HG02642 (cell line): ENCODE data around the gene DAZ1.
"Not testable (repeated sequence)": the region's sequence is repeated elsewhere in the genome, so short reads cannot be mapped to it uniquely, and the experiment has no call there.

ENCODE experiments used
- ATAC-seq: cut with Tn5 transposase; IDR thresholded peaks from one replicate; pipeline ENCODE4 v1.9.1; 2021; ENCODE audit warnings: mild to moderate bottlenecking; ENCODE audit not compliant: unreplicated experiment, poor library complexity

The DAZ1 gene, protein sequence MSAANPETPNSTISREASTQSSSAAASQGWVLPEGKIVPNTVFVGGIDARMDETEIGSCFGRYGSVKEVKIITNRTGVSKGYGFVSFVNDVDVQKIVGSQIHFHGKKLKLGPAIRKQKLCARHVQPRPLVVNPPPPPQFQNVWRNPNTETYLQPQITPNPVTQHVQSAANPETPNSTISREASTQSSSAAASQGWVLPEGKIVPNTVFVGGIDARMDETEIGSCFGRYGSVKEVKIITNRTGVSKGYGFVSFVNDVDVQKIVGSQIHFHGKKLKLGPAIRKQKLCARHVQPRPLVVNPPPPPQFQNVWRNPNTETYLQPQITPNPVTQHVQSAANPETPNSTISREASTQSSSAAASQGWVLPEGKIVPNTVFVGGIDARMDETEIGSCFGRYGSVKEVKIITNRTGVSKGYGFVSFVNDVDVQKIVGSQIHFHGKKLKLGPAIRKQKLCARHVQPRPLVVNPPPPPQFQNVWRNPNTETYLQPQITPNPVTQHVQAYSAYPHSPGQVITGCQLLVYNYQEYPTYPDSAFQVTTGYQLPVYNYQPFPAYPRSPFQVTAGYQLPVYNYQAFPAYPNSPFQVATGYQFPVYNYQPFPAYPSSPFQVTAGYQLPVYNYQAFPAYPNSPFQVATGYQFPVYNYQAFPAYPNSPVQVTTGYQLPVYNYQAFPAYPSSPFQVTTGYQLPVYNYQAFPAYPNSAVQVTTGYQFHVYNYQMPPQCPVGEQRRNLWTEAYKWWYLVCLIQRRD

DNA sequence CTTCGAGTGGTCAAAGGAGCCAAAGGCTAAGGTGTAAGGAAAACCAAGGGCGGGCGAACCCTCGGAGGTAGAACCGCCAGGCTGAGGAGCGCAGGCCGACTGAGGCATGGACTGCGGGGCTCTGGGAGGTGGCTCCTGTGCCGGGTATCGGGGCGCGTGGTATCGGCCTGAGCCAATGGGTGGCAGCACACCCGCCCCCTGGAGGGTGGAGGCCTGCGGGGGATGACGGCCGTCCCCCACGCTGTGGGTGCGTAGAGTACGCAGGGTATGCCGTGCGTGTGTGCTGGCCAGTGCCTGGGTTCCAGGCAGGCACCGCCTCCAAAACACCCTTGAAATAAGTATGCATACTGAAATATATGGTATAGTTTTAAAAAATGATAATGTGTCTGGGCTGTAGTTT is at the start of gene DAZ1:
Gene DAZ1 (minus strand): TSS at position 101 of the 400 bp plus-strand sequence. CDS start 208 bp downstream, outside the sequence.
- ATAC-seq, result not testable (repeated sequence)

DNA sequence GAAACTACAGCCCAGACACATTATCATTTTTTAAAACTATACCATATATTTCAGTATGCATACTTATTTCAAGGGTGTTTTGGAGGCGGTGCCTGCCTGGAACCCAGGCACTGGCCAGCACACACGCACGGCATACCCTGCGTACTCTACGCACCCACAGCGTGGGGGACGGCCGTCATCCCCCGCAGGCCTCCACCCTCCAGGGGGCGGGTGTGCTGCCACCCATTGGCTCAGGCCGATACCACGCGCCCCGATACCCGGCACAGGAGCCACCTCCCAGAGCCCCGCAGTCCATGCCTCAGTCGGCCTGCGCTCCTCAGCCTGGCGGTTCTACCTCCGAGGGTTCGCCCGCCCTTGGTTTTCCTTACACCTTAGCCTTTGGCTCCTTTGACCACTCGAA is 20.4 kb upstream of the DAZ1 start, which contains the start of gene DAZ2:
Gene DAZ2 (plus strand): TSS at position 301 of the 400 bp plus-strand sequence. CDS start 208 bp downstream, outside the sequence.
- ATAC-seq, result not testable (repeated sequence)

DNA sequence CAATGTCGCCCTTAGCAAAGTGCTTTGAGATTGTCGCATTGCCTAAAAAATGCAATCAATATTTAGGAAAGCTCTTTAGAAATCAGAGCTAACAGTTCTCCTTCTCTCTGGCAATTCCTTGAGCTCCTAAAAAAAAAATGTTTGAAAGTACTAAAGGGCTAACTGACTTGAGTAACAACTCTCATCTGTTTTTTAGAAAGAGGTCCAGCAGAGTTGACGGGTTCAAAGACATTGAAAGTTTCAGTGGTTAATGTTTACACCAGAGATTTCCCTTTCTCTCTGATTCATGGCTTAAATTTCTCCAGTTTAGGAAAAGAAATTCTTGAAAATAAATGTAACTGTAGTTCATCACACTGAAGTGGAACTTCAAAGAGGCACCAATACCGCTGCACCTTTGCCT is 11.9 kb upstream of the DAZ1 start:
- ATAC-seq, result not testable (repeated sequence)

DNA sequence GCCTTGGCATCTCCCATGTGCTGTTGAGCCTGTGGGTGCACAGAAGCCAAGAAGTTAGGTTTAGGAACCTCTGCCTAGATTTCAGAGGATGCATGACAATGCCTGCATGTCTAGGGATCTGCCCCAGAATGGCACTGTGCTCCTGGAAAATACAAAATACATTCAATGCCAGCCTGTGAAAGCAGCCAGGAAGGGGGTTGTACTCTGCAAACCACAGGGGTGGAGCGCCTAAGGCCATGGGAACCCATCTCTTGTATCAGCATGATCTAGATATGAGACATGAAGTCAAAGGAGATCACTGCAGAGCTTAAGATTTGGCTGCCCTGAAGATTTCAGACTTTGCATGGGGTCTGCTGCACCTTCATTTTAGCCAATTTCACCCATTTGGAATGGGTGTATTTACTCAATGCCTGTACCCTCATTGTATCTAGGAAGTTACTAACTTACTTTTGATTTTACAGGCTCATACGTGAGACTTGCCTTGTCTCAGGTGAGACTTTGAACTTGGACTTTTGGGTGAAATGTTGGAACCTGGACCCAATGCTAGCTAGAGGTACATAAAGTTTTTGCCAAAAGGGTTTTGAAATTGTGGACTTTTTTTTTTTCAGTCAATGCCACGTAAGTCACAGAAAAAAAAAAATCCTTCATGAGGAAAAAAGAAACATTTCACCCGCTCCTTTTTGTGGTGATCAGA is 11.1 kb upstream of the DAZ1 start:
- not testable (repeated sequence) for ATAC-seq

DNA sequence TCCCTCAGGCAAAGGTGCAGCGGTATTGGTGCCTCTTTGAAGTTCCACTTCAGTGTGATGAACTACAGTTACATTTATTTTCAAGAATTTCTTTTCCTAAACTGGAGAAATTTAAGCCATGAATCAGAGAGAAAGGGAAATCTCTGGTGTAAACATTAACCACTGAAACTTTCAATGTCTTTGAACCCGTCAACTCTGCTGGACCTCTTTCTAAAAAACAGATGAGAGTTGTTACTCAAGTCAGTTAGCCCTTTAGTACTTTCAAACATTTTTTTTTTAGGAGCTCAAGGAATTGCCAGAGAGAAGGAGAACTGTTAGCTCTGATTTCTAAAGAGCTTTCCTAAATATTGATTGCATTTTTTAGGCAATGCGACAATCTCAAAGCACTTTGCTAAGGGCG is 8.6 kb upstream of the DAZ1 start:
- not testable (repeated sequence) for ATAC-seq
